OCI-M2 (cell line): Measurements from ENCODE around the gene MRC1.

ENCODE experiments used
- DNase-seq: peaks from one replicate; lab custom pipeline; 2025; ENCODE audit not compliant: unreplicated experiment; lab: John Stamatoyannopoulos, UW

MRC1 gene

DNA sequence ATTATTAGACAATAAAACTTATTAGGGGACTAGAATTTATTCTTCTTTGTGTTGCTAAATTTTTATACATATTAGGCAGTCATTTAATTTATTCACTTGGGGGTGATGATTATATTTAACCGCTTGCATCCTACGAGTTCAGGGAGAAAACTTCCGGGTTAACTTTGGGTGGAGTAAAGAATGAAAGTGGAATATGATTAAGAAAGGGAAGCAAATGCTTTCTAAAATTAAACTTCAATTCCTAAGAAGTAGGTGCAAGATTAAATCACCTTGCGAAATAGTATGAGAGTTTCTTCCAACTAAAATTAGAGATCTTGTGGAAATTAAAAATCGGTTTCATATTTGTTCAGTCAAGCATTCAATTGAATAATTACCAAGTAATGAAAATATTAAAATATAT is 33.5 kb downstream of the MRC1 start:
- DNase-seq: no peak

DNA sequence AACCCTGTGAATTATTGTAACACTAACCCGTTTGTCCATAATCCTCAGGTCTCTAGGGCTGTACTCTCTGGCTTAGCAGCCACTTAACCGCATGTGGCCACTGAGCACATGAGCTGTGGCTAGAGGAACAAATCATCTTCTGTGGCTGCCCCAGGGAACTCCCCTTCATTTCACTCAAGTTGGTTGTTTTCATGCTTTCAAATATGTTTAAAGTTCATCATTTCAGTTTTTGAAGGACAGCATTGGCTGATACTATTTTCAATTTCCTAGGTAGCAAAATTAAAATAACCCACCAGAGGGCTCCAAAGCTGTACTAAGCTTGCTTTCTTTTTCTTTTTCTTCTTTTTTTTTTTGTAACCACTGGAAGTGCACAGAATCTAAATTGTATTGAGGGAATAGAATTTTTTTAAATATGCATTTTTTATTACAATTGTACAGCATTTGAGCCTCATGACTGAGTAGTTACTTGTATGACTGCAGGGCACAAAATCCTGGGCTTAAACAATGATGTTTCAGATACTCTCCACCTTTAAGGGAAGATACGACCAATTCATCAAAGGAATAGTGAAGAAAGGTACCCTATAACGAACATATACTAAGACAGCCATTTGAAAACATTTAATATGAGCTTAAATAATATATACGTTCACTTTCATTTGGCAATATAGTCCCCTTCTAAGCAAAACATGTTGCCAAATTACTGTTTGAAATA is 38.6 kb downstream of the MRC1 start:
- DNase-seq: no peak

DNA sequence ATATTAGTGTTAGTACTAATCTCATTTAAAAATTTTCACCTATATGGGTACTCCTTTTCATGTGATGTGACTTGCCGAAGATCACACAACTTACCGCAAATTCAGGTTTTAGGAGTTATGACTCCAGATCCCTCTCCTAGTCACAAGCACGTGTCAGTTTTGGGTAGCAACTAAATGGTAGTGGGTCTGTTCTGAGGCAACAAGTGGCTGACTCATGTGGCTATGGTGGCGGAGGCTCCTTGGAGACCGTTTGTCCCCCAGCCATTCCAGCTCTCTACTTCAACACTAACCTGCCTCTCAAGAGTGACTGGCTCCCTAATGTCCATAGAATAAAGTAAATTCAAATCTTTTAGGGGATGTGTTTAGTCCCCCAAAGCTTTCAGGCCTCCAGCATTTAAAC is 39.5 kb downstream of the MRC1 start:
- no peak for DNase-seq

DNA sequence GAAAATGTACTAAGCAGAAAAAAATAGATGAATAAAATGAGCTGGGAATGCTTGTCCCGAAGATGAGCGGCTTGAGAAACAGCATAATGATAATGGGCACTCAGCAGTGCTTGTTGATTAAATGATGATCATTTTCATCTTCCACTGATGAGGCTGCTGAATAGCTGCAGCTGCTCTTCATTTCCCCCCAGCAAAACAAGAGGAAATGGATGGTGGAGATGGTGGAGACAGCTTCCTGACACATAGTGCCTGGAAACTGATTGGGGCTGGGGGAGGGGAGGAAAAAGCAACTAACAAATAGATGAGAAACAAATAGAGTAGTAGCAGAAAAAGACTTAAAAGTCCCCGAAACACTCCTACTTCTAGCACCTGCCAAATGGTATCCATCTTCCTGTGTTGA is 41.4 kb downstream of the MRC1 start:
- DNase-seq: no peak

DNA sequence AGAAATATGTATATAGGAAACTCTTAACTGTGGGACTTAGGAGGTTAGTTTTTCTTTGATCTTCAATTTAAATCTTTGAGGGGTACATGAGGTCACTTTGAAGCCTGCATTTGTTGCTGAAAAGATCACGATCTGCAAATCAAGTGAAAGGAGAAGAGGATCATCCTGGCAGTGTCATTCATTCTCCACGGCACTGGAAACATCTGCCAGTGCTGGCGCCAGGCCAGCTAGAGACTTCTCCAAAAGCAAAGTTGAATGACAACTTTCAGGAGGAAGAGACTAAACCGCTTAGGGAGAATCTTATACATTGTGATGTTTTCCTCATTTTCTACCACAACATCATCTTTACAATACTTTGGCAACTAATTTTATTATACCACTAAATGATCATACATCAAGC is 42.5 kb downstream of the MRC1 start:
- DNase-seq: no peak

DNA sequence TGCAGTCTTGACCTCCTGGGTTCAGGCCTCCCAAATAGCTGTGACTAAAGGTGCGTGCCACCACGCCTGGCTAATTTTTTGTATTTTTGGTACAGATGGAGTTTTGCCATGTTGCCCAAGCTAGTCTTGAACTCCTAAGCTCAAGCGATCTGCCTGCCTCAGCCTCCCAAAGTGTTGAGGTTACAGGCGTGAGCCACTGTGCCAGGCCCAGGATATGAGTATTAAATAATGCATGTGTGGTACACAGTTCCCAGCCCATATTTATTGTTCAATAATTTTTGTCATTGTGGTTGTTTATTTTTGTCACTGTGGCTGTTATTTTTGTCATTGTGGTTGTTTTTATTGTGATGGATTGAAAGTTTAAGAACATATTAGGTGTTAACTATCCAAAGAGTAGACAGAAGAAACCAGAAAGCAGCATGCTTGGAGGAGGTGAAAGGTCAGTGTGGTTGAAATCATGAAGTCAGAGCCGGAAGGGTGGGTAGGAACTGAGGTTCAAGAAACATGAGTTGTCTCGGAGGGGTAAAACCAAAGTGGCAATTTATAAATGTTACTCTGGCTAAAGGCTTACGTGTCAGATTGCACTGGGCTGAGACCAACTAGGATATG is 45.0 kb downstream of the MRC1 start:
- DNase-seq: no peak

DNA sequence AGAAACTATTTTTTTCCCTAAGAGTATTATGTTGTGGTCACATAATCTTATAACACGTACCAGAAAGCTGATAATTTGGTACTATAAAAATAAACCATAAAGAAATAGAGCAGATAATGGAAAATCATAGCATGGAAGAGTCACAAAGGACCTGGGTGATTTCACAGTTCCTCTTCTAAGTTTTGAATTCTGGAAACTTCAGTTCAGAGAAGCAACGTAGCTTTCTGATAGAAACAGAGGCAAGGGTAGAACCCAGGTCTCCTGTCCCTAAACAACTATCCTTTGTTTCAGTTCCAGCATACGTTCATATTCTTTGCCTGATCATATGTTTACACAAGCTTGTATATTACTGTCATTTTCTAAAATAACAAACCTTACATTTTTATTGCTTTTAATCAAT is 47.9 kb downstream of the MRC1 start:
- no peak for DNase-seq

DNA sequence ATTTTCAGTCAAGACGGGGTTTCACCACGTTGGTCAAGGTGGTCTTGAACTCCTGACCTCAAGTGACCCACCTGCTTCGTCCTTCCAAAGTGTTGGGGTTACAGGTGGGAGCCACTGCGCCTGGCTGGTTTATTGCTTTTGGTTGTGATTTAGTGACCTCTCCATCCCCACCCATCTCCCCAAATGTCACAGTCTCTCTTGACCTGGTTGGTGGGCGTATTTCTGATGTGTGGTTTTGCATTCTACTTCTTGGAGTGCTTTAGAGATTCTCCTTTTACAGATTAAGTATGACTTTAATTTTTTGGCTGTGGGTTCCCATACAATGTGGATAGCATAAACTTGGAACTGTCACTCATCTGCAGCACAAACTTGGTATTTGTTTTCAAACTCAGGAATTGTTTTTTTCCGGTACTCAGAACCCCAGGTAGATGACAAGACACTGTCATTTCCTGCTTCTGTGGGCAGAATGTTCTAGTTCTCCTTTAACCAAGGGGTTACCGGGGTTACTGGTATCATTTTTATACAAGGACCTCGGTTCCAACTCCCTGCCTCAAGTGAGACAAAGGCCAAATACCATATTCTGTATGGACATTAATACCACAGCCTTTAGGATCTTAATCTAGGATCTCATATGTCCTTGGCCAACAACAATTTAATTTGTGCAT is 50.5 kb downstream of the MRC1 start:
- DNase-seq: no peak

DNA sequence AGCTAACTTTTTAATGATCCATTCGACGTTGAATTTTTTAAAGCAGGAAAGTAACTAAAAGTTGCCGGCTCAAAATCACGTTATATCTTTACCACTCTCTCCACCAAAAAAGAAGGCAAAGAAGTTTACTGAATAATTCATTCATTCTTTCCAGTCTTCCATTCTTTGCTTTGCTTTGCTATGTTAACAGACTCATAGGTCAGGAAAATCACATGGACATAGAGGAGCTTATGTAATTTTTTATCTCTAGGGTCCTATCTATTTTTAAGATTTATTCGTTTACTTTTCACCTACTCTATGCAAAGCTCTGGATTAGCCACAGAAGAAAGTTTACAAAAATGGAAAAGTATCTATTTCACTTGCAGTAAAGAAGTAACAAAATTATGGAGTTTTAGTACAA is 52.6 kb downstream of the MRC1 start:
- DNase-seq: no peak

DNA sequence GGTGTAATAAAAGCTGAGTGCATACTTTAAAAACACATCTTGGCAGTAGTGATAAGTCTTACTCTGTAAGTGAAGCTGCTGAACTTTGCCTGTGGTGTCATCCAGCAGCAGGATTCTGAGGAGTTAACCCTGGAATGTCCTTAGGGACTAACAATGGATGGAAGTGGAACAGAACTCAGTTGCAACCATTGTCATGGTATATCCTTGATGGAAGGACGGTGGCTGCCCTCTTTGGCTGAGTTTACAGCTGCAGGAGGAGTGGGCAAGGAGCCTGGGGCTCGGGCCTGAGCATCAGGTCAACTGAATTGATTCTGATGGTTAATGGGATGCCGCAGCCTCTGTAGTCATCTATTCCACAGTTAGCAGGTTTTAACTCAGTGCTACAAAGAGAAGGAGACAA is 56.2 kb downstream of the MRC1 start:
- no peak for DNase-seq

DNA sequence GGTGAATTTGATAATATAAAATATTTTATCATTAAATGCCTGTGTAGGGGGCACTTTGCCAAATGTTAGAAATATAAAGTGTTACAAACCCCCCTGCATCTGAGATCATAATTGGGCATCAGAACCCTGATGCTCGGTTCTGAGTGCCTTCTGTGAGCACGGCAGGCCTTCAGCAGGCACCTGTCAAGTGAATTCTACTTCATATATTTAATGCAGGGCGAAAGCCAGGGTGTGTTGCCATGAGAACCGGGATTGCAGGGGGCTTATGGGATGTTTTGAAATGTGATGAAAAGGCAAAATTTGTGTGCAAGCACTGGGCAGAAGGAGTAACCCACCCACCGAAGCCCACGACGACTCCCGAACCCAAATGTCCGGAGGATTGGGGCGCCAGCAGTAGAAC is 57.2 kb downstream of the MRC1 start:
- no peak for DNase-seq

DNA sequence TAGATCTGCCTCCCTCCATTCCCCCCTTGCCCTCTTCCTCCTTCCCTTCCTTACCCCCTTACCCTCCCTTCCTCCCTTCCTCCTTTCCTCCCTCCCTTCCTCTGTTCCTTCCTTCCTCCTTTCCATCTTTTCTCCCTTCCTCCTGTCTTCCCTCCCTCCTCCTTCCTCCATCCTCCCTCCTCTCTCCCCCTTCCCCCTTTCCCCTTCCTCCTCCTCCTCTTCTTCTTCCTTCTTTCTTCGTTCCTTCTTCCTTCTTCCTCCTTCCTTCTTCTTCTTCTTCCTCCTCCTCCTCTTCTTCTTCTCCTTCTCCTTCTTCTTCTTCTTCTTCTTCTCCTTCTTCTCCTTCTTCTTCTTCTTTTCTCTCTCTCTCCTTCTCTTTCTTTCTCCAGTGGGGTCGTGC is 57.9 kb downstream of the MRC1 start:
- DNase-seq: no peak

DNA sequence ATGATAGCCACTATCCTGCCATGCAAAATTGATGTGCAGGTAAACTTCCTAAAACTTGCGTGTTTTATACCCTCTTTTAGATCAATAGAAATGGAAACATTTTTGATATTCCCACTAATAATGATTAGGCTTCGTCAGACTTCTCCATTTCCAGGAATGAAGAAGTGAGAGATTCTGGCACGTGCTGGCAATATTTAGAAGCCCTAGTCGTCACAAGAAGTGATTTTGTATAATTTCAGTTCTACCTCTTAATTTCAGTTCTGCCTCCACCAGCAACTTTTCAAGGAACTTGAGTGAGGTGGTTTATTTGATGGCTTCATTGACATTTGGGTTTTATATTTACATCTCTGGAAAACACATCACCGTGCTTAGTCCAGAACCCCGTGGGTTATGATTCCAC is 61.9 kb downstream of the MRC1 start:
- DNase-seq: no peak

DNA sequence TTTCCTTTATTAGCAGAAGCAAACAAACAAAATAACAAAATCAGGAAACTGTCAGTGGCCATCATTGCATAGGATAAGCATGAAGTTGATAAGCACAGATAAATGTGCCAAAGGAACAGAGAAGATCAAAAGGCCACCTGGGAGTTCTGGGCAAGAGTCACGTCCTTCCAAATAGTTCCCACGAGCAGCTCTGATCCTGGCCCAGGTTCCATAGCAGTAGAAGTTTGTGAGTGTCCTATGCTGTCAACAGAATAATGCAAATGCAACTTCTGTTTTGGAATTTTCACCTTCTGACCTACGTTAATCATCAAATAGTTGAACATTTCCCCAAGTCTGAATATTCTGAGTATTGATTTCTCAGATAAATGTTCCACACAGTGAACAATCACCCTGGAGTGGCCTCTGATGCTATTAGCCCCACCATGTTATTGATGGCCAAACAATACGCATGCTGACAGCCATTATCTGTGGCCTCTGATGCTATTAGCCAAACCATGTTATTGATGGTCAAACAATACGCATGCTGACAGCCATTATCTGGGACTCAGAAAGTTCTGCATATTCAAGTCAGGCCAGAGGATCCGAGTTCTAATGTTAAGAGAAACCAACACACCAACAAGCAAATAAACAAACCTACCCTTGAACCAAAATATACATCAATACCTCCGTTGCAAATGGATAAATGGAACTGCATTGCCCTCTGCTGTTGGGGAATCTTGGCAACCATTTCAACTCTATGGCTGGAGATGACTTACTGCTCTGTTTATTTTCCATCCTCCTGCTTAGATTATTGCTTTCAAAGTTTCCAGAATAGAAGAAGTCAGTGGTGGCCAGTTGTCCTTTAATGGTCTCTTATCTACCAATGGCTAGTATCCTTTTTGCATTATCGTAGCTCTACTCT is 63.3 kb downstream of the MRC1 start:
- no peak for DNase-seq

DNA sequence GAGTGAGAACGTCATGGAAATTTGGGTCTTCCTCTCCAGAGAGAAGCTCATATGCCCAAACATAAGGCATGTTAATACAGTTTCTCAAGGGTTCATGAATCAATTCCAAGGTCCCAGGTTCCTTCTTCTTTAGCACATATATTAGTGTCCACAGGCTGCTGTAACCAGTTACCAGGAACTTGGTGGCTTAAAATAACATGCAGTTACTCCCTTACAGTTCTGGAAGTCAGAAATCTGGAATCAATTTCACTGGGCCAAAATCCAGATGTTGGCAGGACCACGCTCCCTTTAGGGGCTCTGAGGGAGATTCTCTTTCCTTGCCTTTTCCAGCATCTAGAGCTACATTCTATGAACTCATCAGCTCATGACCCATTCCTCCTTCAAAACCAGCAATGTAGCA is 64.8 kb downstream of the MRC1 start:
- DNase-seq: no peak

DNA sequence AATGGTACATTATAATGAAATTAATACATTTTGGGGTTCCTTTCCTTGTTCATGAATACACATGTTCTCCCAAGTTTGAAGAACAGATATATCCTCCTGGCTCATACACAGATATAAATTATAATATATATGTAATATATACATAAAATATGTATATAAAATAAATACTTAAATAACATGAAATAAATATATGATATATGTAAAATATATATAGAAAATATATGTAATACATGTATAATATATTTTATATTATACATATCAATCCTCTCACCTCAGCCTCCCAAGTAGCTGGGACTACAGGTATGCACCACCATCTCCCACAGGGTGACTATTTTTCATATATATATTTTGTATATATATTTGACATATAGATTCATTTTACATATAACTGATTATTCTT is 68.0 kb downstream of the MRC1 start:
- DNase-seq: no peak

DNA sequence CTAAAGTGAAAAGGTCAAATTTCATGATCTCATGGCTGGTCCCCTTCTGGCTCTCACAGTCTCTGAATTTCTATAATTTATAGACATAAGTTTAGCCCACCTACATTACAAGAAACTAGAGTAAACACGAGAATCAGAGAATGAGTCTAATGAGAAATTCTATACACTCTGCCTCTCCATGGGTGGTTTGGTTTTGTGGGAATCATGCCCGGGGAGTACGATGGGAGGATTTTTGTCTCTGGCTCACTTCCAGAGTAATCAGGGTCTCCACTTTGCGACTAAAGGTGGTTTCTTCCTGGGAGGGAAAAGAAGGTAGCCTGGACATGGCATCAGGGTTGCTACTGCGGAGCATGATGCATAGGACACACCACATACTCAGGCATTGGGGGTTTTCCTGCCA is 69.7 kb downstream of the MRC1 start:
- no peak for DNase-seq

DNA sequence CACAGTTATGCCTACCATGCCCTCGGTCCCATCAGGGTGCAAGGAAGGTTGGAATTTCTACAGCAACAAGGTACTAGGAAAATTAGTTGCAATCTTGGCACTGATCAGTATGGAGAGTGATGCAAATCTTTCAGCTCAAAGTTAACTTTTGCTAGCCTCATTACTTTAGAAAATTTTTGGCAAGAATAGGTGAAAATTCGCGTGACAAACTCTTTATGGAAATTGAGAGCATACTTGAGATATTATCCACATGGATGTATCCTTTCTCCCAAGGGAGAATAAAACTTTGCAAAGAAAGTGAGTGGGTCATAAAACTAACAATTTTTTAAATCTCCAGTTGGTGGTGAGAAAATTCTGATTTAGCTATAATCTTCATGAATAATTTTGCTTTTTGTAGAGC is 71.5 kb downstream of the MRC1 start:
- DNase-seq: no peak

DNA sequence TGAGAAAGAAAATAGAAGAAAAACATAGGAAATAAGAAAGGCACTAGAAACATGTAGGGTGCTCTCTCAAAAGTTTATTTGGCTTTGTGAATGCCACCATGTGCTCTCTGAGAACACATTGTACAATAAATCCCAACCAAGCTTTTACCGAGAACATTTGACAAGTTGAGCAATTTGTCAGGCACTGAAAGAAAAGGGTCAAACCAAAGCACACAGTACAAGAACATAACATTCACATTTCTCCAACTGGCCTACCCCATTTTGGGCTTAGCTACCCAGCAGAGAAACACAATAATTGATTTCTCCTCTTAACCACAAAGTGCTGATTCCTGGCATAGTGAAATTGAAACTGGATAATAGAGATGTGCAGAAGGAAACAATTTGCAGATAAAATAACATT is 73.4 kb downstream of the MRC1 start:
- no peak for DNase-seq

DNA sequence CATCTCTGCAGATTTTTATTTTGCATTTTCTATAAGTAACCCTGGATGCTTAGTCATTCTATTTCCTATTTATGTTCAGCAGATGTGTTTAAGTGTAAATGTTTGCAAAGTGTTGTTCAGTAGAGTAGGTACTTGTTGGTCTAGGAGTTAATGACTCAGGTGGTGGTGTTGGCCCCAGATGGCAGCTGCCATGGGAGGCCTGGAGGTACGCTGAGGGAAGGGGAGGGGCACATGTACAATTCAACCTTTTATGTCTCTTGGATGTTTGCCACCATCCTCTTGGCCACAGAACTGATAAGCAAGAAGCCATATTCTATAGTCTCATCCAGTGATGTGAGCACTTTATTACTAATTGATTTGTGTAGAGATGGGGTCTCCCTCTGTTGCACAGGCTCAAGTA is 74.5 kb downstream of the MRC1 start:
- DNase-seq: no peak

DNA sequence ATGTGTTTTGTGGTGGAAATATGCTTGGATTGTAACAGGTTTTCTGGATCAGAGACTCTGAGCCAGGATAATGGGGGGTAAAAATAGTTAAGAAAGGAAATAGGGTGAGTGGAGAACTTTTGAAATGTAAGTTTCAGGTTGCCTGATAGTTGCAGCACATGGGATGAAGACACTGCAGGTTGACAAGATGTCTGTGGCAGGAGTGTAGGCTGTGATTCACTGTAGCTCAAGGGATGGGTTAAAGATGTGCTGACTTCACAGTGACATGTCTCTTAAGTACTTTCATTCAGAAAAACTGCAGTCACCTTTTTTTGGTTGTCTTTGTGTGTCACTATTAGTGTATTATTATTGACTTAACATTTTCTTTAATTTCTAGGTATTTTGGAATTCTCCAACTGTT is 79.0 kb downstream of the MRC1 start:
- DNase-seq: no peak

DNA sequence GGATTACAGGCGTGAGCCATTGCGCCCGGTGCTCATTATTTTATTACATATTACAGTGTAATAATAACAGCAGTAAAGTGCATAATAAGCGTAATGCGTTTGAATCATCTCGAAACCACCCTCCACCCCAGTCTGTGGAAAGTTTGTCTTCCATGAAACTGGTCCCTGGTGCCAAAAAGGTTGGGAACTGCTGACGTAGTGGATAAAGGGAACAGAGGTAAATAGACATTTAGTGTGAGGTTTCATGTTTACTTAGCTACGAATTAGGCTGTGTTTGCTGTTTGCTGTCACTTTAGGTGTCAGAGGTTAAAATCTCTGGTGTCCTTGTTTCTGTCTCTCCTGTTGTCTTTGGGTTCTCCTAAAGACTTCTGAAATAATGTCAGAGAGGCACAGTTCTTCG is 82.3 kb downstream of the MRC1 start:
- no peak for DNase-seq
